IMR-90 (cell line): ENCODE data around the gene FLYWCH1.

Experiments
- BHLHE40 ChIP-seq: fragments of 150-350 bp; IDR thresholded peaks from 2 replicates; pipeline ENCODE4 v1.6.1; 2016; ENCODE audit warnings: mild to moderate bottlenecking, low read depth, low read length
- CEBPB ChIP-seq: IDR thresholded peaks from 2 replicates; pipeline ENCODE4 v1.6.1; 2012; ENCODE audit warnings: low read depth, low read length, improper control_type of control experiment
- CHD1 ChIP-seq: IDR thresholded peaks from 2 replicates; pipeline ENCODE4 v1.6.1; 2012; ENCODE audit warnings: low read depth, low read length, improper control_type of control experiment
- CTCF ChIP-seq: conservative IDR thresholded peaks from 2 replicates; pipeline ENCODE4 v1.5.1; 2012; ENCODE audit warnings: mild to moderate bottlenecking, low read depth, low read length, improper control_type of control experiment
- ELK1 ChIP-seq: fragments of 150-350 bp; IDR thresholded peaks from 2 replicates; pipeline ENCODE4 v1.6.1; 2016; ENCODE audit warnings: low read depth, mild to moderate bottlenecking, low read length, moderate library complexity, borderline replicate concordance
- POLR2A ChIP-seq: IDR thresholded peaks from 2 replicates; pipeline ENCODE4 v1.6.1; 2012; ENCODE audit warnings: mild to moderate bottlenecking, low read depth, low read length
- RAD21 ChIP-seq: IDR thresholded peaks from 2 replicates; pipeline ENCODE4 v1.6.1; 2012; ENCODE audit warnings: low read length, improper control_type of control experiment
- RFX5 ChIP-seq: IDR thresholded peaks from 2 replicates; pipeline ENCODE4 v1.8.0; 2012; ENCODE audit warnings: low read depth, mild to moderate bottlenecking, low read length, moderate library complexity
- SMC3 ChIP-seq: fragments of 150-350 bp; IDR thresholded peaks from 2 replicates; pipeline ENCODE4 v1.6.1; 2016; ENCODE audit warnings: low read depth, mild to moderate bottlenecking, antibody characterized with exemption, low read length, moderate library complexity
- USF2 ChIP-seq: fragments of 150-350 bp; IDR thresholded peaks from 2 replicates; pipeline ENCODE4 v1.6.1; 2017; ENCODE audit warnings: mild to moderate bottlenecking, antibody characterized with exemption, low read length, low read depth

GRCh38 chr16:2979669-2980226 lies 68.0 kb downstream of the FLYWCH1 start:
- TF ChIP-seq CTCF (no peak), USF2 (no peak), POLR2A (no peak), RAD21 (no peak), RFX5 (no peak), CHD1 (no peak), ELK1 (no peak), BHLHE40 (no peak), CEBPB (no peak), SMC3 (no peak)
